ENCODE measurements around the gene KIAA0319L. TPM values are rescaled to one million over a fixed set of nuclear protein-coding genes. Genes with fewer than 3 reads are reported as not detected.

Gene KIAA0319L
- total RNA-seq, 1 donor from 2014 or later: 74.7 TPM

DNA sequence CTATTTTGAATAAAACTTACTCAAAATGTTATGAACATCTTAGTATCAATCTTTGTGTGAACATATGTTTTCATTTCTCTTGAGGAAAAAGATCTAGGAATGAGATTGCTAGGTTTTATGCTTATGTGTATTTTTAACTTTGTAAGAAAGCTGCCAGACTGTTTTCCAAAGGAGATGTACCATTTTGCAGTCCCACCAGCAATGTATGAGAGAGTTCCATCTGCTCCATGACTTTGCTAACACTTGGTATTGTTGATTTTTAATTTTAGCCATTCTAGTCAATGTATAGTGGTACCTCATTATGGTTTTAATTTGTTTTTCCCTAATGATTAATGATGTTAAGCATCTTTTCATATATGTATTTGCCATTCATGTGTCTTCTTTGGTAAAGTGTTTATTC lies 156.2 kb downstream of the KIAA0319L start:
- Mint-ChIP-seq H3K4me3 (ENCODE audit: unreplicated experiment) (no peak overlapping the region), H3K36me3 (ENCODE audit: unreplicated experiment) (peaks cover 13% of the 10 kb centered on the region), H3K27ac (ENCODE audit: unreplicated experiment) (no peak overlapping the region), H3K9me3 (ENCODE audit: unreplicated experiment) (peaks cover 1% of the 10 kb centered on the region), H3K4me1 (ENCODE audit: low read depth, unreplicated experiment) (no peaks in the 10 kb centered on the region), H3K27me3 (ENCODE audit: unreplicated experiment) (peaks cover 1% of the 10 kb centered on the region)
- TF ChIP-seq, protein P1, sequence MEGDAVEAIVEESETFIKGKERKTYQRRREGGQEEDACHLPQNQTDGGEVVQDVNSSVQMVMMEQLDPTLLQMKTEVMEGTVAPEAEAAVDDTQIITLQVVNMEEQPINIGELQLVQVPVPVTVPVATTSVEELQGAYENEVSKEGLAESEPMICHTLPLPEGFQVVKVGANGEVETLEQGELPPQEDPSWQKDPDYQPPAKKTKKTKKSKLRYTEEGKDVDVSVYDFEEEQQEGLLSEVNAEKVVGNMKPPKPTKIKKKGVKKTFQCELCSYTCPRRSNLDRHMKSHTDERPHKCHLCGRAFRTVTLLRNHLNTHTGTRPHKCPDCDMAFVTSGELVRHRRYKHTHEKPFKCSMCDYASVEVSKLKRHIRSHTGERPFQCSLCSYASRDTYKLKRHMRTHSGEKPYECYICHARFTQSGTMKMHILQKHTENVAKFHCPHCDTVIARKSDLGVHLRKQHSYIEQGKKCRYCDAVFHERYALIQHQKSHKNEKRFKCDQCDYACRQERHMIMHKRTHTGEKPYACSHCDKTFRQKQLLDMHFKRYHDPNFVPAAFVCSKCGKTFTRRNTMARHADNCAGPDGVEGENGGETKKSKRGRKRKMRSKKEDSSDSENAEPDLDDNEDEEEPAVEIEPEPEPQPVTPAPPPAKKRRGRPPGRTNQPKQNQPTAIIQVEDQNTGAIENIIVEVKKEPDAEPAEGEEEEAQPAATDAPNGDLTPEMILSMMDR (IDR thresholded peaks at IDR 0.05; ENCODE audit: partially characterized antibody, unreplicated experiment): no peak
- DNase-seq: no peak

- TF ChIP-seq, protein P1 (IDR thresholded peaks at IDR 0.05; ENCODE audit: partially characterized antibody, unreplicated experiment): no peak
- peaks cover 1% of the 10 kb centered on the region for H3K9me3 Mint-ChIP-seq (ENCODE audit: unreplicated experiment)
- H3K4me3 Mint-ChIP-seq (ENCODE audit: unreplicated experiment): no peak overlapping the region
- H3K36me3 Mint-ChIP-seq (ENCODE audit: unreplicated experiment): peaks cover 13% of the 10 kb centered on the region
- no peak overlapping the region for H3K27ac Mint-ChIP-seq (ENCODE audit: unreplicated experiment)
- H3K4me1 Mint-ChIP-seq (ENCODE audit: low read depth, unreplicated experiment): no peaks in the 10 kb centered on the region
- H3K27me3 Mint-ChIP-seq (ENCODE audit: unreplicated experiment): peaks cover 1% of the 10 kb centered on the region
- DNase-seq: no peak
Measured at GRCh38 chr1:35398739-35399138, 158.5 kb downstream of the KIAA0319L start.

DNA sequence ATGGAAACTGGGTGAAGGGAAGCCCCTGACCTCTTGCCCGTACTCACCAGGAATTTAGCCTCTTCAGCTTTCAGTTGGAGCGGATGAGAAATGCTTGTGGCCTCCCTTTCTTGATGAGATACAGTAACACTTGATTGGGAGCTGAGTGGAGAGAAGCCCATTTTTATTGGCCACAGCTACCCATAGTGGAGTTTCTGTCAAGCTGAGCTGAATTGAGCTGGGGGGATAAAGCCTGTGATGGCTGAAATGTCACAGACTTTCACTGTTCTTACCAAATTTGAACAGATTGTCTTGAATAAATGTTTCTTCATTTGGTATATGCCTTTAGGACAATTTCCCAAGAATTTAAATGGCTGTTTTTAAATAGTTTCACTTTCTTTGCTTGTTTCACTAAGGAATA lies 162.8 kb downstream of the KIAA0319L start:
- no peak for DNase-seq
- Mint-ChIP-seq H3K36me3 (ENCODE audit: unreplicated experiment) (peaks cover 10% of the 10 kb centered on the region), H3K27ac (ENCODE audit: unreplicated experiment) (no peak overlapping the region), H3K4me1 (ENCODE audit: low read depth, unreplicated experiment) (no peaks in the 10 kb centered on the region), H3K4me3 (ENCODE audit: unreplicated experiment) (no peak overlapping the region), H3K9me3 (ENCODE audit: unreplicated experiment) (peaks cover 1% of the 10 kb centered on the region), H3K27me3 (ENCODE audit: unreplicated experiment) (peaks cover 1% of the 10 kb centered on the region)
- TF ChIP-seq, protein P1 (IDR thresholded peaks at IDR 0.05; ENCODE audit: partially characterized antibody, unreplicated experiment): no peak

- Mint-ChIP-seq H3K4me1 (ENCODE audit: low read depth, unreplicated experiment) (peaks cover 6% of the 10 kb centered on the region), H3K27ac (ENCODE audit: unreplicated experiment) (no peak overlapping the region)
- DNase-seq: no peak
Measured at GRCh38 chr1:35390600-35391494, 166.4 kb downstream of the KIAA0319L start.

More at GRCh38 chr1:35390600-35391494, 166.4 kb downstream of the KIAA0319L start:
- Mint-ChIP-seq H3K36me3 (ENCODE audit: unreplicated experiment) (peaks cover 11% of the 10 kb centered on the region), H3K4me3 (ENCODE audit: unreplicated experiment) (no peak overlapping the region), H3K27me3 (ENCODE audit: unreplicated experiment) (peaks cover 3% of the 10 kb centered on the region), H3K9me3 (ENCODE audit: unreplicated experiment) (no peaks in the 10 kb centered on the region)
- TF ChIP-seq, protein P1 (IDR thresholded peaks at IDR 0.05; ENCODE audit: partially characterized antibody, unreplicated experiment): no peak

All from glutamatergic neuron (in vitro differentiated cells).